T-cell (primary cell): ENCODE results near the gene EPB41L2. TPM values are rescaled to one million over a fixed set of nuclear protein-coding genes. Genes with fewer than 3 reads are reported as not detected.
A peak's percentile ranks its signal among the peaks of the same experiment; 100 is the strongest.

Experiments used
- ATAC-seq, 4 experiments: fragments of 200-7000 bp in 3 of 4; fragments of 150-1000 bp in 1 of 4; cut with Tn5 transposase; replicated peaks in 1 of 4; 1 replicate in 3 of 4; 2 replicates in 1 of 4; pipeline ENCODE4 v1.10.0; 2021; ENCODE audit warnings: moderate library complexity in 3 of 4, mild to moderate bottlenecking in 2 of 4, moderate number of reproducible peaks in 1 of 4
- CTCF ChIA-PET, 2 donors: fragments of 300-600 bp; sonication (Branson Sonifier 250); formaldehyde crosslinking; loops; one replicate each; lab custom pipeline; 2022; ENCODE audit warnings: antibody characterized with exemption in 2 of 2; lab: Charles Lee
- POLR2A ChIA-PET, 2 donors: fragments of 300-600 bp; sonication (Branson Sonifier 250); formaldehyde crosslinking; loops; one replicate each; lab custom pipeline; 2022; ENCODE audit warnings: antibody characterized with exemption in 2 of 2; lab: Charles Lee
- DNase-seq, 35 experiments: peaks; one replicate each; pipeline versions ENCODE4 v3.0.0 to v3.0.0-alpha.2; 2013 to 2023
- H3K27ac ChIP-seq: one replicate; pipeline ENCODE4 v1.5.1; 2013; ENCODE audit warnings: low read length
- H3K27me3 ChIP-seq, 2 experiments: replicated peaks in 1 of 2; 1 replicate in 1 of 2; 2 replicates in 1 of 2; pipeline versions ENCODE4 v1.6.1 to v1.7.0; 2013; ENCODE audit warnings: low read length in 1 of 2, mixed read lengths in 1 of 2; ENCODE audit not compliant: control insufficient read depth in 2 of 2, insufficient read depth in 2 of 2; ENCODE audit errors: extremely low read depth in 1 of 2
- H3K36me3 ChIP-seq, 2 donors: 1 replicate in 1 of 2; 2 replicates in 1 of 2; pipeline versions ENCODE4 v1.6.1 to v1.7.0; 2013; ENCODE audit warnings: low read length in 1 of 2; ENCODE audit not compliant: control insufficient read depth in 2 of 2, insufficient read depth in 1 of 2; ENCODE audit errors: extremely low read depth in 1 of 2
- H3K4me1 ChIP-seq, 2 experiments: 1 replicate in 1 of 2; 2 replicates in 1 of 2; pipeline versions ENCODE4 v1.6.1 to v1.7.0; 2013; ENCODE audit warnings: low read length in 2 of 2, mixed read lengths in 1 of 2; ENCODE audit not compliant: insufficient read depth in 2 of 2, control insufficient read depth in 1 of 2; ENCODE audit errors: extremely low read depth in 1 of 2
- H3K4me3 ChIP-seq, 2 donors: 1 replicate in 1 of 2; 2 replicates in 1 of 2; pipeline versions ENCODE4 v1.5.1 to v1.7.0; 2013; ENCODE audit warnings: mild to moderate bottlenecking in 2 of 2, low read length in 1 of 2, moderate library complexity in 1 of 2; ENCODE audit not compliant: control insufficient read depth in 1 of 2; ENCODE audit errors: extremely low read depth in 1 of 2
- H3K9me3 ChIP-seq: 2 replicates; pipeline ENCODE4 v1.7.0; 2013
- H3K27ac Mint-ChIP-seq, 2 donors: one replicate each; pipeline ENCODE4 v1.8.0; 2020 to 2021; ENCODE audit warnings: mild to moderate bottlenecking in 2 of 2, mixed read lengths in 2 of 2
- H3K27me3 Mint-ChIP-seq, 2 donors: one replicate each; pipeline ENCODE4 v1.8.0; 2021 to 2022; ENCODE audit warnings: mixed read lengths in 2 of 2
- H3K36me3 Mint-ChIP-seq: one replicate; pipeline ENCODE4 v1.8.0; 2021; ENCODE audit warnings: mixed read lengths
- H3K4me1 Mint-ChIP-seq, 3 donors: one replicate each; pipeline ENCODE4 v1.8.0; 2020 to 2022; ENCODE audit warnings: mixed read lengths in 3 of 3, mild to moderate bottlenecking in 1 of 3
- H3K4me3 Mint-ChIP-seq, 3 donors: one replicate each; pipeline ENCODE4 v1.8.0; 2020 to 2022; ENCODE audit warnings: mild to moderate bottlenecking in 3 of 3, mixed read lengths in 3 of 3, moderate library complexity in 3 of 3
- H3K9me3 Mint-ChIP-seq, 3 donors: one replicate each; pipeline ENCODE4 v1.8.0; 2020 to 2022; ENCODE audit warnings: mixed read lengths in 3 of 3
- WGBS: methylation state at CpG from one replicate; pipeline ENCODE4 v1.1.5; 2013; ENCODE audit warnings: missing lambda C conversion rate; ENCODE audit not compliant: insufficient coverage; 5-methylcytosine and 5-hydroxymethylcytosine counted together
- total RNA-seq, 35 experiments: library from RNA in 6 of 35; stranded (reverse) in 6 of 35; fragments of 120-200 nt in 1 of 35; gene quantifications; one replicate each; pipeline versions ENCODE4 v1.2.1 to v1.2.4 and lab custom pipeline; 2013 to 2026

Gene EPB41L2
- total RNA-seq, 5 donors from 2014 or later (not counting 1 experiment from before 2014, with no cell fraction given) = 11.1 to 15.0 (median 13.6) TPM

DNA sequence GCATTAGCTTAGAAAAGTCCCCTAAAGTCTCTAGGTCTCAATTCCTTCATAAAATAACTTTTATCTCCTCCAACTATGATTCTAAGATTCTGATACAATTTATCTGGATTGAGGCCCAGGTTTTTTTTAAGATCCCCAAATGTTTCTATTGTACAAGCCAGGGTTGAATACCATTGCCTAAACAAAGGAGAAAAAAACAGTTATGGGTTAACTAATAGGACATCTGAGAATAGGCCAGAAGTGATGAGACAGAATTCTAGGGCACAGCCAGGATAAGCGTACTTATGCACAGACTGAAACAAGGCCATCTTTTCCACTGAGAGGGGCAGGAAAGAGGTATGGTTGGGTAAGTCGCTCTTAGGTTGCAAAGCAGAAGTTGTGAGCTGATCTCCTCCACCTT lies 26.4 kb downstream of the EPB41L2 start:
- no peak overlapping the region for H3K27ac ChIP-seq
- WGBS = 100% methylated on average over 1 of the region's 2 CpGs
- no peak overlapping the region for H3K4me3 Mint-ChIP-seq
- ChIA-PET CTCF (interaction anchor here in 1 of 2 donors (0.5 kb wide), 1 partner anchor 1312 kb away, joined by 10 read pairs; no protein-coding TSS in a partner anchor), POLR2A (no interaction called here)
- no peak for ATAC-seq
- H3K27me3 Mint-ChIP-seq = no peaks in the 10 kb centered on the region
- no peaks in the 10 kb centered on the region for H3K4me1 ChIP-seq
- H3K36me3 ChIP-seq = no peaks in the 10 kb centered on the region
- no peaks in the 10 kb centered on the region for H3K36me3 Mint-ChIP-seq
- H3K9me3 Mint-ChIP-seq = no peaks in the 10 kb centered on the region
- H3K9me3 ChIP-seq = no peaks in the 10 kb centered on the region
- H3K4me1 Mint-ChIP-seq = peaks cover 6 to 9% (median 8%) of the 10 kb centered on the region in 3 donors
- no peak overlapping the region for H3K27ac Mint-ChIP-seq
- H3K4me3 ChIP-seq = no peak overlapping the region
- no peak for DNase-seq
- no peaks in the 10 kb centered on the region for H3K27me3 ChIP-seq

GRCh38 chr6:131036143-131036542 lies 26.9 kb downstream of the EPB41L2 start:
- H3K4me1 ChIP-seq = no peaks in the 10 kb centered on the region
- no peaks in the 10 kb centered on the region for H3K9me3 ChIP-seq
- H3K4me3 Mint-ChIP-seq = no peak overlapping the region
- CTCF ChIA-PET = no interaction called here
- no peaks in the 10 kb centered on the region for H3K36me3 Mint-ChIP-seq
- no peaks in the 10 kb centered on the region for H3K36me3 ChIP-seq
- no peaks in the 10 kb centered on the region for H3K27me3 ChIP-seq
- no peak overlapping the region for H3K27ac Mint-ChIP-seq
- 67% methylated on average over 1 of the region's 3 CpGs for WGBS
- no peaks in the 10 kb centered on the region for H3K27me3 Mint-ChIP-seq
- ATAC-seq (no peak), DNase-seq (no peak)
- H3K4me1 Mint-ChIP-seq = peaks cover 5 to 6% (median 5%) of the 10 kb centered on the region in 3 donors
- no peak overlapping the region for H3K27ac ChIP-seq
- POLR2A ChIA-PET = interaction anchor here in 1 of 2 donors (0.5 kb wide), 1 partner anchor 974 kb away, joined by 3 read pairs; no protein-coding TSS in a partner anchor
- H3K4me3 ChIP-seq = no peak overlapping the region
- H3K9me3 Mint-ChIP-seq = no peaks in the 10 kb centered on the region

DNA sequence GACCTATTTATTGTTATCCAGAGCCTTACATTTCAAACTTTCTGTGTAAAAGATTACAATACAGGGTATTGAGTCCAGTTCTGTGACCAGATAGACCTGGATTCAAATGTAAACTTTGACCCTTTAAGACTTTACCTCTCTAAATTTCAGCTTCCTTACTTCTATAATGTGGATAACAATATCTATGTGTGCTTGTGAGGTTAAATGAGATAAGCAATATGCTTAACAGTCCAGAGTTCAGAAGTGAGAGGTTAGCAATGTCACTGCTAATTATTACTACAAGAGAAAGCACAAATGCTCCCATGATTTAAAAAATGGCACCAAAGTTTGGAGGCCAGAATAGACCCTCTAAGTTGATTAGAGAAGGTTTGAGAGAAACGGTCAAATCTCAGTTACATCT lies 27.5 kb downstream of the EPB41L2 start:
- Histone ChIP-seq H3K4me3 (no peak overlapping the region), H3K36me3 (no peaks in the 10 kb centered on the region), H3K27ac (no peak overlapping the region), H3K9me3 (no peaks in the 10 kb centered on the region), H3K27me3 (no peaks in the 10 kb centered on the region), H3K4me1 (no peaks in the 10 kb centered on the region)
- Mint-ChIP-seq H3K27me3 (no peaks in the 10 kb centered on the region), H3K4me3 (no peak overlapping the region), H3K9me3 (no peaks in the 10 kb centered on the region), H3K36me3 (no peaks in the 10 kb centered on the region), H3K27ac (peak overlapping the region in 1 of 2 donors; percentile 12), H3K4me1 (peaks cover 5 to 6% (median 5%) of the 10 kb centered on the region in 3 donors)
- no peak for ATAC-seq
- ChIA-PET CTCF (no interaction called here), POLR2A (interaction anchor here in 1 of 2 donors (0.5 kb wide), 1 partner anchor 973 kb away, joined by 3 read pairs; no protein-coding TSS in a partner anchor)
- no peak for DNase-seq
- no CpG with 5 or more reads among the region's 1 CpG for WGBS

DNA sequence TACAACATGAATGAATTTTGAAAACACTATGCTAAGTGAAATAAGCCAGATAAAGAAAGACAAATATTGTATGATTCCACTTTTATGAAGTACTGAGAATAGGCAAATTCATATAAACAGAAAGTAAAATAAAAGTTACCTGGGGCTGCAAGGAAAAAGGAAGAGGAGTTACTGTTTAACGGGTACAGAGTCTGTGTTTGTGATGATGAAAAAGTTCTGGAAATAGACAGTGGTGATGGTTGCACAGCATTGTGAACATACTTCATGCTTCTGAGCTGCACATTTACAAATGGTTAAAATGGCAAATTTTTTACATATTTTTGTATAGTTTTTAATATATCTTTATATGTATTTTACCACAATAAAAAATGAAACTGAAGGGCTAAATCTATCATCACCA lies 29.4 kb downstream of the EPB41L2 start:
- CTCF ChIA-PET = no interaction called here
- H3K4me1 Mint-ChIP-seq = peaks cover 5 to 6% (median 5%) of the 10 kb centered on the region in 3 donors

DNA sequence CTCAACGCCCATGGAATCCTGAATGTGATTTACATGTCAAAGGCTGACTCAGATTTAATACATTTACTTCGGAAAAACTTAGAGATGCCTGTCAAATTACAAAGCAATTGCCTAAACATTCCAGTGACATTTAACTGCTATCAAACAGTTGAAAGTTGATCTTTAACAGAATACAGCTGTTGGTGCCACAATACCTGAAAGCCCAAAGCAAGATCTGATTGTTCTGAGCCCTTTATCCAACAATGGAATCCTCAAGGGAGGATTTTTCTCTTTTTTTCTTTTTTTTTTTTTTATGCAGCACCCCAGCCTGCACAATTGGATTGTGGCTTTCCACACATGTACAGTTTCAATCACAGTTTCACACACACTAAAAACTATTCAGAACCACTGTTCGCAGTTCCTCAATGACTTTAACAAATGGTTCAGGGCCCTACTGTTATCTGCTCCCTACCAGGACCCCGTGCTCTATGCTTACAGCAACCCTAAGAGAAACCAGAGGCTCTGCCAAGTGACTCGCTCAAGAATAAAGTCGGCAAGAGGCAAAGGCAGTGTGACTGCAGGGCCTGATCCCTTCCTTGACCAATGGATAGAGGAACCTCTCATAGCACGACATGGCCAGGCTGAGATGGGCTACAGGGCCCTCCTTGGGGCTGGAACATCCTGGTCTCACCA lies 33.3 kb downstream of the EPB41L2 start:
- ChIA-PET POLR2A (no interaction called here), CTCF (interaction anchor here in 1 of 2 donors (0.7 kb wide), 2 partner anchors 598 to 1072 kb away, joined by 4 to 9 read pairs; partner anchors contain the start of gene MED23)
- H3K4me1 Mint-ChIP-seq = peaks cover 5 to 6% (median 5%) of the 10 kb centered on the region in 3 donors

More for the DNA sequence above, 29.4 kb downstream of the EPB41L2 start:
- Mint-ChIP-seq H3K27ac (no peak overlapping the region), H3K9me3 (no peaks in the 10 kb centered on the region), H3K36me3 (no peaks in the 10 kb centered on the region), H3K4me3 (no peak overlapping the region), H3K27me3 (peaks cover 0 to 3% of the 10 kb centered on the region in 2 donors)
- DNase-seq (no peak), ATAC-seq (no peak)
- WGBS = 67% methylated on average over 1 of the region's 1 CpG
- H3K9me3 ChIP-seq = no peaks in the 10 kb centered on the region
- no peaks in the 10 kb centered on the region for H3K27me3 ChIP-seq
- H3K4me3 ChIP-seq = no peak overlapping the region
- POLR2A ChIA-PET = no interaction called here
- no peaks in the 10 kb centered on the region for H3K36me3 ChIP-seq
- H3K4me1 ChIP-seq = no peaks in the 10 kb centered on the region
- H3K27ac ChIP-seq = no peak overlapping the region

DNA sequence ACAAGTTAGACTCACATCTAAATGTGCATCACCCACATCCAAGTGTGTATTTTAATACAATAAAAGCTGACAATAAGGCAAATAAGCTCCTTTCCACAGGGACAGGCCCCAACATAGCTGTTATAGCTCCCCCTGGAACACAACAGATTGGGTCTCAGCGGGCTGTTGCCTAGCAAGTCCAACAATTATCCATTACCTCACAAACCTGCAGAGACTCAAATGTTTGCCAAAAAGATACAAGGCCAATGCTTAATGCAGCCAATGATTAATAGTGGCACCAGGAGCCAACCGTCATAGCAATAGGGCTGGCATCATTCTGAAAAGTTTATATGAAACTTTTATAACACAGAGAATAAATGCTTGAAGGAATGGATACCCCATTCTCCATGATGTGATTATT lies 35.7 kb downstream of the EPB41L2 start:
- Mint-ChIP-seq H3K27me3 (peaks cover 0 to 3% of the 10 kb centered on the region in 2 donors), H3K4me1 (no peaks in the 10 kb centered on the region), H3K36me3 (no peaks in the 10 kb centered on the region), H3K27ac (no peak overlapping the region), H3K4me3 (no peak overlapping the region), H3K9me3 (no peaks in the 10 kb centered on the region)
- no peaks in the 10 kb centered on the region for H3K4me1 ChIP-seq
- no peaks in the 10 kb centered on the region for H3K36me3 ChIP-seq
- DNase-seq (no peak), ATAC-seq (no peak)
- H3K27me3 ChIP-seq = no peaks in the 10 kb centered on the region
- ChIA-PET POLR2A (no interaction called here), CTCF (no interaction called here)
- no peak overlapping the region for H3K4me3 ChIP-seq
- WGBS = no CpG with 5 or more reads among the region's 2 CpGs
- H3K27ac ChIP-seq = no peak overlapping the region
- no peaks in the 10 kb centered on the region for H3K9me3 ChIP-seq

More for the DNA sequence above, 33.3 kb downstream of the EPB41L2 start:
- no peak for ATAC-seq
- DNase-seq = no peak
- no peak overlapping the region for H3K27ac Mint-ChIP-seq
- H3K4me3 Mint-ChIP-seq = no peak overlapping the region
- Histone ChIP-seq H3K9me3 (no peaks in the 10 kb centered on the region), H3K27ac (no peak overlapping the region), H3K4me1 (no peaks in the 10 kb centered on the region), H3K36me3 (no peaks in the 10 kb centered on the region), H3K27me3 (no peaks in the 10 kb centered on the region), H3K4me3 (no peak overlapping the region)
- H3K36me3 Mint-ChIP-seq = no peaks in the 10 kb centered on the region
- no peaks in the 10 kb centered on the region for H3K9me3 Mint-ChIP-seq
- peaks cover 0 to 3% of the 10 kb centered on the region in 2 donors for H3K27me3 Mint-ChIP-seq
- 77% methylated on average over 7 of the region's 7 CpGs for WGBS
